GM19455 (cell line): ENCODE measurements around the gene ZXDC.

Experiments used
- ATAC-seq: cut with Tn5 transposase; IDR thresholded peaks from one replicate; pipeline ENCODE4 v1.9.1; 2021; ENCODE audit not compliant: unreplicated experiment

ZXDC gene

DNA sequence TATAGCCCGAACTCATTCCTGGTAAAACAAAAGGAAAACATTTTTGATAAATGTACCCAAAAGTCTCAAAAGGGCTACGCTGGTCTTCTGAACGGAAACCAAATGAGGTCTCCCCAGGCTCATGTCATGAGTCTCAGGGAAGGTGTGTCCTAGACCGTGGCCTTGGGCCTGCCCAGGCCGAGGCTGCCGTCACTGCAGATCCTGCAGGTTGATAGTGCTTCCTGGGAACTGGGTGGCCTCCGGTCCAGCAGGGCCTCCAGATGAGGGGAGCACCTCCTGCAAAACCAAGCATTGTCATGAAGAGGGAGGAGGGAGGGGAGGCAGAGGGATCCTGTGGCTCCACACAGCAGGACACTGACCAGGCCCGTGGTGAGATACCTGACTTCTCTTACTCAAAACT, 37.5 kb downstream of the ZXDC start:
- ATAC-seq, result no peak

DNA sequence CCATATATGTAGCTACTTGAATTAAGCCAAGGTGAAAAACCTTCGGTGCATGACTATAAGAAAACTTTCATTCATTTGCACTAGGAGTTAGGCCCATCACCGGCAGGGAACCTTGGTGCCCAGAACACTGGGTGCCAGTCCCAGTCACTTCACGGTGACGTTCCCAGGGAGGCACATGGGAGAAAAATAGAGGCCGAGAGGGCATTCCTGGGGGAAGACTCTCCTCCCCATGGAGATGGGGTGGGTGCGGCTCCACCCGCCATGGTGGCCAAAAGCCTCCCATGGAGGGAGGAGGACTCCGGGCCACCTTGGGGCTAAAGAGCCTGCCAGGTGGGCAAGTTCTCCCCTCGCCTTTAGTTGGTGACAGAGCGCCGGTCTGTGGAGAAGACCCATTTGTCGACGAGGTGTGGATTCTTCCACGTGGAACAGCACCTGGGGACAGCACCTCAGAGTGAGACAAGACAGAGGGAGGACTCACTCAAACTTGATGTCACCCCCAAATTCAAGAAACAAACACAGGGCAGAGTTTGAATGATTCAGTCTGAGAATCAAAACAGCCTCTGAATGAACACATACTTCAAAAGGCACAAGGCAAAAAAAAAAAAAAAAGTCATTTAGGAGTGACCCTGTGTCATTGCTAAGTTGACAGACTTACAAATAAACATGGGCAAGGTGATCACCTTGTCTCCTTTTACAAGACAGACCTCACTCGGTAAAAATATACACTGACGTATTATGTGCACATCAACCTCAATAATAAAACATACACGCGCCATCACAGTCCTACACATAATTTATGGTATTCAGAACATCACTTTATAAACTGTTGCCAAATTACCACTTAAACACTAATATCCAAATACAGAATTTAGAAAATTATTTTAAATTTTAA, 38.6 kb downstream of the ZXDC start:
- no peak for ATAC-seq

DNA sequence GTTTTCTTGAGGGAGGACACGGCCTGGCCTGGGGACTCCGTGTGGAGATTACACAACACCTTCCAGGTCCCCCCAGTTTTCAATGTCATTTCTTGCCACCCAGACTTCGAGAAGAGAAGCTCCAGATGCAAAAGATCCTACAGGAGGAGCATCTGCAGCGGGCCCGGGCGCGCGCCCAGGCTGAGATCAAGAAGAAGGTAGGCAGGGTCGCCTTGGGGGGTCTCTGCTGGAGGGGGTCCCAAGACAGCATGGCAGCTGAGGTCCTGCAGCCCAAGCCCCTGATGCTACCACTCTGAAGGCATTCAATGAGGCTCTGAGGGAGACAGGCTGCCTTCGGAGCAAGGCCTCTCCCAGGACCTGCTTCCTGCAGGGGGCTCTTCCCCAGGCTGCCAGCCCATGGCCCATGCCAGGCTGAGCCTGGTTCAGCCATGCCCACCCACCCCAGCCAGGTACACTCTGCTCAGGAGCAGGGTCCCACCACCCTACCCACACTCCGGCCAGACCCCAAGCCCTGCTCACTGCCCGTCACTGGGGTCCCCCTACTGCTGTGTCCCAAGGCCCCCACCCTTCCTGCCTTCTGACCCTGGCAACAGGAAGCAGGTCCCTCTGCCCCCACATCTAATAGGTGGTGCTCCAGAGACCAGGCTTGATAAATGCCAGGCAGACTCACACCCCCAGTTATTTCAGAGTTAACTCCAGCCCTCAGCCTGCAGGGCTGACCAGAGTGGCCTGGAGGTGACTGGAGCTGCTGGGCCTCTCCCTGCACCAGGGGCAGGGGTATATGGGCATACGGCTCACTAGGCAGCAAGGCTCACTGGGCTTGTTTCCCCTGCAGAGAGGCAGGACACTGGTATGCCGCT, 40.0 kb downstream of the ZXDC start:
- ATAC-seq, result no peak

DNA sequence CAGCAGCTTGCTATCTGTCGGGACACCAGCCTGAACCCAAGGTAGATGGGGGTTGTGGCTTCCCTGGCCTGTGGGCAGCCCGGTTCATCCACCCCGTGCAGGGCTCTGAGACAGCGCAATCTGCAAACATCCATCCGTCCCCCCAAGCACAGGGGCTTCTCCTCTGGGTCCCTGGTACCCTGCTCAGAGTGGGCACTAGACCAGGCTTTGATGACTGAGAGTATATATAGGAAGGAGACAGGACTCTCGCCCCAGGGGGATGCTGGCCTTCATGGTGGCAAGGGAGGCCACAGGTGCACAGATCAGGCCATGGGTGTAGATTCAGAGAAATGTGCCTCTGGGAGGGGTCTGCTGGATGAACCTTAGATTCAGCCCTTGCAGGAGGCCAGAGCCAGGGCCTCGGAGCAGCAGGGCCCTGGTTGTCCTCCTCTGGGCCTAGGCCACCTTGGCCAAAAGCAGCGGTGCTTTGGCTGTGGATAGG, 40.7 kb downstream of the ZXDC start:
- ATAC-seq, result no peak

DNA sequence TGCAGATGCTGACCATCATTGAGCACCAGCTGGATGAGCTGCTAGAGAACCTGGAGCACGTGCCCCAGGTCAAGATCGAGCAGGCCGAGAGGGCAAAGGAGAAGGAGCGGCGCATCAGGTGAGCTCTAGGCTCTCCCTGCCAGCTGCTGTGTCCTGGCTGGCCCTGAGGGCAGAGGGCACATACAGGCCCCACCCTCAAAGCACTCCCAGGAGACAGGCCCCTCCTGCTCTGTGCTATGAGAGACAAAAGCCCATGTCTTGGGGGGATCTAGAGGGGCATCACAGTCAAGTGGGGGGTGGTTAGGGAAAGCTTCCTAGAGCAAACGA, 41.5 kb downstream of the ZXDC start:
- no peak for ATAC-seq

DNA sequence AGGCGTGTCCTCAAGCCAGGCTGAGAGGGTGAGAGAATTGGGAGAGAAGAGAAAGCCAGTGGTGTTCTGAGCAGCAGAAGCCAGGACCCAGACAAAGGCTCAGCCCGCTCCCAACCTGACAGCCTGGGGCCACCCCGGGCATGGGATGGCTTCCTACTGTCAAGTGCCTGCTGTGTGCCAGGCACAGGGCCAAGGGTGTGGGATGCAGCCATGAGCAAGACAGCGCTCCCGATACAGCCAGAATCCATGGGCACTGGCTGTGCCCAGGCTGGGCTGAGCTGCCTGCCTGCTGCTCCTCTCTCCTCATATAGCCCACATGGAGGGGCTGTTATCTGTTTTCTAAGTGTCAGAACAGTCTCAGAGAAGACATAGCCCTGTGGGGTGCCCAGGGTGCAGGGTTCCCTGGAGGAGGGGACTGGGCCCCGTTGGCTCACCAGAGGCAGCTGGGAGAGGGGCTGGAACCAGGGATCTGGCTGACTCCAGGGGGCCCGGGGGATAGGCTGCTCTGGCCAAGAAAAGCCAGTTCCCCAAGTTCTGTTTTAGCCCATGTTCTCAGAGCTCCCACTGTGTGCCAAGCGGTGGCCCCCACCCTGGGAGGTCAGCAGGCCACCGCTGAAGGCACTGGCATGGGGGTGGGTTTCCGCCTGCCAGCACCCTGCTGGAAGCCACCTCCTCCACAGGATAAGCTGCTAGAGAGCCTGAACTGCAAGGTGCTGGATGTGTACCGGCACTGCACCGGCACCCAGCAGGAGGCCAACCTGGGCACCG, 42.0 kb downstream of the ZXDC start:
- ATAC-seq, result no peak

DNA sequence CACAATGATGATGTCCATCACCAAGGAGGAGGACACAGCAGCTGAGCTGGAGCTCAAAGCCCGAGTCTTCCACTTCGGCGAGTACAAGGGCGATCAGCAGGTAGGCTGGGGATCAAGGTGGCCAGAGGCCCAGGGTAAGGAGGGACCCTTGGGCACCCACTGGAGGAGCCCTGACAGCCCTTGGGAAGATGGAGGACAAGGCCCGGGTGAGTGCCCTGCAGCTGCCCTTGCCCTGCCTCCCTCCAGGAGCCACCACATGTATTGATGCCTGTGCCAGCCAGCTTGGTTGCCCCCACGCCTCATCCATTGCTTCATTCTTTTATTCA, 42.6 kb downstream of the ZXDC start:
- ATAC-seq, result no peak

DNA sequence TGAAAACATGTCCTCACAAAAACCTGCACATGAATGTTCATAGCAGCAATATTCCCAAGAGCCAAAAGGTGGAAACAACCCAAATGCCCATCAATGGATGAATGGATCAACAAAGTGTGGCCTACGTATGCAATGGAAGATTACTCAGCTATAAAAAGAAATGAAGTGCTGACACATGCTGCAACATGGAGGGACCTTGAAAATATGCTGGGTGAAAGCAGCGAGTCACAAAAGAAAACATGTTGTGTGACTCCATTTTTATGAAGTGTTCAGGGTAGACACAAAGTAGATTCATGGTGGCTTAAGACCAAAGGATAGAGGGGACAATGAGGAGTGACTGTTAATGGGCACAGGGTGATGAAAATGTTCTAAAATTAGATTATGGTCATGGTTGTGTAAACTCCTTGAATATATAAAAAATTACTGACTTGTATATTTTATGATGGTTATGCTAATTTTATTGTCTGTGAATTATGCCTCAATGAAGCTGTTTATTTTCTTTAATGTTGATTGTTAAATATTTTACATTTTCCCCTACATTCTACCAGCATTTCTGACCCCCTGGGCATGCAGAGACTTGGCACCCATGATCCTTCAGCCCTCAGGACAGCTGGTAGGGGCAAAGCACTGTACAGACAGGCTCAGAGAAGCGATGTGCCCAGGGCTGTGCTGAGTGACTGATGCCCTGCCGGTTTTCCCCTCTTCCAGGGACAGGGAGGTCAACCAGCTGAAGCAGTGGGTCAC, 43.2 kb downstream of the ZXDC start:
- ATAC-seq, result no peak

DNA sequence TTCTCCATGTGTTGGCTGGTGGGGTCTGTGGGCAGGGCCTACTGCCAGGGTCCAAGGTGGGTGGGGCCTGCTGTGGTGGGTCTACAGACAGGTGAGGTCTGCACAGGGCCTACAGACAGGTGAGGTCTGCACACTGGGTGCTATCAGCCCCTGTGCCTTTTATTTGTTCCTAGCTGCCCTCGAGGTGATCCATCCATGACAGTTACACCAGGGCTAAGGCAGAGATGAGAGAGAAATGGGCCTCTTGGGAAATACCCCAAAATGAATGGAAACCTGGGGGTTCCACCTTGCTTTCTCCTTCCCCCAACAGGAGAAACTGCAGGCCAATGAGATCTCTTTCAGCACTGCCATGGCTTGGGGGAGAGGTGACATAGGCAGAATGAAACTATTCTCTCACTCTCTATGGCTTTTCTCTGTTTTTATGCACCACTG, 44.6 kb downstream of the ZXDC start:
- no peak for ATAC-seq

DNA sequence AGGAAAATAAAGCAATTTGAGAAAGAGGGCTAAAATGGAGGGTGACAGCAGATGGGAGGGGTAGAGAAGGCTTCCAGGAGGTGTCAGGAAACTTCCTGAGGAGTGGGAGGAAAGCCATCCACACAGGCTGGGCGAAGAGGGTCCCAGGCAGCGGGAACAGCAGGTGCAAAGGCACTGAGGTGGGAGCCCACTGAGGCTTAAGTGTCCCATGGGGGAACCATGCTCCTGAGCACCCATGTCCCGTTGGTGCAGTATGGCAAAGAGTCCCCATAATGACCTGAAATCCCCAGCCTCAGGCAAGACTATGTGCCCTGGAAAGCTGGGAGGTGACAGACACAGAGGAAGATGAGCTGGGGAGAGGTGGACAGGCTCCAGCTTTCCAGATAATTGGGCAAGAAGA, 50.9 kb downstream of the ZXDC start:
- ATAC-seq, result no peak

DNA sequence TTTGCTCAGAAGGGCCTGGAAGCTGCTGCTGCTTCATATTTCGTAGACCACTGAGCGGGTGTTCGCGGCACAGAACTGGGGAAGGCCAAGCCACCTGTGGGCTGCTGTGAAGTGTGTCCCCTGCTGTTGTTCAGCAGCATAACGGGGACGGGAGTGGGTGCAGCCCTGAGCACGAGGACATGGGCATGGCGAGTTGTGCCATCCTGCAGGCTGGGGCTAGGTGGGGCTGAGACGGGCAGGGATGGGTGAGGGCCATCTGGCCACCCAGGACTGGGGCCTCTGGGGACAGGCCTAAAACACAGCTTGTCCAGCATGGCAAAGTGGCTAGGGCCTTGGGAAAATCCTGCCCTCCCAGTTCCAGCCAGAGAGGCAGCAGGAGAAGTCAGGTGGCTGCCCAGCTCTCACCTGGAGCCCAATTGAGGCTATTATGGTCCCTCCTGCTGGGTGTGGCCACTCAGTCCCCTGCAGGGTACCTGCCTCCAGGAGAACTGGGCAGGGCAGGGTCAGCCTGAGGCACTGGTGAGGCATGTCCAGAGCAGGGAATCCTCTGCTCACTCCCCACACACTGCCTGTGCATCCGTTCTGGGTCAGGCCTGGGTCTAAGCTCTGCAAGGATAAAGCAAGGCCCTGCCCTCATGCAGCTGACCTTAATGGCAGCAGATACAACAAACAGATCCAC, 51.5 kb downstream of the ZXDC start:
- ATAC-seq, result no peak

DNA sequence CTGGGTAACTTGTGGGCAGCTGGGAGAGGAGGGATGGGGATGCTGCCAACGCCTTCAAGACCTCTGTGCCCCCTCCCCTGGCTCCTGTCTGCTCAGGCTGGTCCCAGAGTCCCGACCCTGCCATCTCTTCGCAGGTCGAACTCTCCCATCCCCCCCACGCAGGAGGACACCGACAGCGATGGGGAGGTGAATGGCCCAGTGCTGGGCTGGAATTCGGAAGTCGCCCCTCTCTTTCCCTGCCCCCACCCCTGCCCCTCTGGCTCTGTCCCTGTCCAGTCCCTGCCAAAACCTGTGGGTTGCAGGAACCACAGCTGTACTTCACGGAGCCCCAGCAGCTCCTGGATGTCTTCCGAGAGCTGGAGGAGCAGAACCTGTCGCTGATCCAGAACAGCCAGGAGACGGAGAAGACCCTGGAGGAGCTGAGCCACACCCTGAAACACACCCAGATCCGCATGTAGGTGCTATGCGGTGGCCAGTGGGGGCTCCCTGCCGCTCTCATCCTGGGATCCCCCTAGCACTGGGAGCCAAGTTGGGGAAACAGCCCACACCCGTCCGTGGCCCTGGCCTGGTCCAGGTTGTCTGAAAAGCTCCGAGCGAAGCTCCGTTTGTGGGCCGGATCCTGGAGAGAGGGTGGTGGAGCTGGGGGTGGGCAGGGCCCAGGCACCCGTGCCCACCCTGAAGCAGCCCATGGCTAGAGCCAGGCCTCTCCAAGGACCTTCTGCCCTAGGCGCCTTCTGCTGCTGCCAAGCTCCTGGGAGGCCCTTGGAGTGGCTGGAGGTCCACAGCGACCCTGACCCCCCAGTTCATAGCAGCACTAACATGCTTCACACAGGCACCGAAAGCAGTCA, 52.3 kb downstream of the ZXDC start:
- no peak for ATAC-seq

DNA sequence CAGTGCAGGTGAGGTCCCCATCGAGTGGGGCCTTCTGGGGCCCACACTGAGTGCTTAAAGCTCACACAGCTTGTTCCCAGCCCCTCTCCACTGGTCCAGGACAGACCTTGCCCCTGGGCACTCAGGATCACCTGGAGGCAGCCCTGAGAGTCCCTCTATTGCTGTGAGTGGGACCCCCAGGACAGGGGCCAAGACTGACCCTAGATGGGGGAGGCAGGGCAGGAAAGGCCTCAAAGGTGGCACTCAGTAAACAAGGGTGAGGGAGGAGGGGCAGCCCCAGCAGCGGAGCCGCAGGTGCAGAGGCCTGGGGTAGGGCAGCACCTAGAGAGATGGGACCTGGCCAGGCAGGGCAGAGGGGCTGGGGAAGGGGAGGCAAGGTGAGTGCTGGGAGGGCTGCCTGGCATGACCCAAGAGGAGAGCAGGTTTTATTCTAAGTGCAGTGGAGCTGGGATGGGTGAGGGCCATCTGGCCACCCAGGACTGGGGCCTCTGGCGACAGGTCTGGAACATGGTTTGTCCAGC, 53.1 kb downstream of the ZXDC start:
- ATAC-seq, result no peak

DNA sequence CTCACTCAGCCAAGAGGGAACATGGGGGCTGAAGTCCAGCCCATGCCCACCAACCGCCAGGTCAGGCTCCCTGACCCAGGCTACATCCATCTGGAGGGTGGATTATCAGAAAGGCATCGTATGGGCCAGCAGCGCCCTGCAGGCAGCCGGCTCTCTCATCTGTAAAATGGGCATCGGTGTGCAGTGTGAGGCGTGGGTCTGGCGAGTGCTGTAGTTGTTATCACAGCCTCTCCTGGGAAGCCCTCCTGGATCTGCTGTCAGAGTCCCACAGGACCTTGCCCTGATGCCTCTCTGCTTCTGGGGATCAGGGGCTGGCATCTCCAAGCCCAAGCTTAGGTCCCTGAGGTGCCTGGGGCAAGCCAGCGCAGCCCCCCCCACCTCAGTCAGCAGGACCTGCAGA, 53.6 kb downstream of the ZXDC start:
- ATAC-seq, result no peak

DNA sequence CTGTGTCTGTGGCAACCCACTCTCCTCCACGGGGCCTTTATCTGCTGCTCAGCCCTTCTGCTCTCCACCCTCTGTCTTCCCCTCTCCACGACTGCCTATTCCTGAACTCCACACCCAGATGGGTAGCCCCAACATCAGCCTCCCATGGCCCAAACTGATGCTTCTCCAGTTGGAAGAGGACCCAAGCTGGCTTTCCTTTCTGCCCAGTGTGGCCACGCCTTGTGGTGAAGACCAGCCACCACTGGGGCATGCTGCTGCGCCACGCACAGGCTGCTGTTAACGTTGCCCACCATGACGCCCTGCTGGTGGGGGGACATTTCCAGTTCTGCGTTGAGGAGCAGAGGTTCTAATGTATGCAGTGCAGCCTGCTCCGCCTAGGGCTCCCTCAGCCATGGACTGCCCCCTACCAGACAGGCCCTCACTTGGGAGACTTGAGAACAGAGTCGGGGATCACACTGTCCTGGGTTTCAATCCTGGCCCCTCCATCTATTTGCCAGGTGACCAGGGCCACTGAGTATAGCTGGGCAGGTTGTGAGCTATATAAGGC, 54.0 kb downstream of the ZXDC start:
- no peak for ATAC-seq

DNA sequence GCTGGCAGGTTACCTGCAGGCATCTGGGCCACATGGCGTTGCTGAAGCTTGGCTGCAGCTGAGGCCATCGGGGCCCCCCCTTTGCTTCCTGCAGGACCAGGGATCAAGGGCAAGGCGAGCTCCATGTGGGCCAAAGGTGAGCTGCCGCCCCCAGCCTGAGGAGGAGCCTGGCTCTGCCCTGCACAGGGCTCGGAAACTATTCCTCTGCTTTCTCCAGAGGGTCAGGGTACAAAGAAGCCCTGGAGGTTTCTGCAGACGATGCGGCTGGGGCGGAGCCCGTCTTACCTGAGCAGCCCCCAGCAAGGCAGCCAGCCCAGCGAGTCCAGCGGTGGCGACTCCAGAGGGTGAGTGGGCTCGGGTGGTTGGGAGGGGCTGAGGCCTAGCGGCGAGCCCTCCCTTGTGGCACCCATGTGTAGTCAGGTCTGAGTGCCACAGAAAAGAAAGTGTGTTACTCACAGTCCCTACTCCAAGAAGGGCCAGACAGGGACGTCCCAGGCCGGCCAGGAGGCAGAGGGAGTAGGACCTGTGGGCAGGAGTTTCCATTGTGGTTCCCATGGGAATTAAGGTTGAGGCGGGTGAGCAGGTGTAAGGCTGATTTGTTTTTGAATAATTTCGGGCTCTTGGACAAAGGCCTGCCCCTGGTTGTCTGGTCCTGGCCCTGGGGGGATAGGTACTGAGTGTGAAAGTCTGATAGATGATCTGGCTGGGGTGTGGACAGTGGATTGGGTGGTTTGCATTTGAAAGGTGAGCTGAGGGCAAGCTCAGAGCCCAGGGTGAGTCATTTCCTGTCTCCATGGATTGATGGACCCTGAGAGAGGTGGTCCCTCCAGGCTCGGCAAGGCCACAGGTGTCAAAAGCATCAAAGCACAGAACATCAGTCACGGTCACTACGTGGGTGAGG, 55.6 kb downstream of the ZXDC start:
- no peak for ATAC-seq

DNA sequence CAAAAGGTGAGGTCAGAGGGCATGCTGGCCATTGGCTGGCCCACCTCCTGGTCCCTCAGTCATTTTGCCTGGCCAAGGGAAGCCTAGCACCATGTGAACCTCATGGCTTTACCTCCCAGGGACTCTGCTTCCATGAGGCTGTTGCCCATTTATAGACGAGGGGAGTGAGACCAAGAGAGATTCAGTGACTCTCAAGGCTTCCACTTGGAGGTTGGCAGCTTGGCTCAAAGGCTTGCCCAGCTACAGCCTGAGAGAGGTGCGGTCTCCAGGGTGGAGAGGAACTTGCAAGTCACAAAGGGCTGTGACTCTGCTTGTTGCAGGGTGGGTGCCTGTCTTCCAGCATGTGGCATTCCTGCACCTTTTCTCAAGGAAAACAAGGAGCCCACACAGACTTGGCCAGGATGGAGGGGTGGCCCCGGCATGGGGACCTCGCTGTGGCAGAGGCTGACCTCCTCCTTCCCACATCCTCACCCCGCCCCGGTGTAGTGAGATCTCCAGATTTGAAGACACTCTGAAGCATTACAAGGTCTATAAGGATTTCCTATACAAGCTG, 56.5 kb downstream of the ZXDC start:
- no peak for ATAC-seq
